ENCODE results near the gene ADAMTS9.

DNA sequence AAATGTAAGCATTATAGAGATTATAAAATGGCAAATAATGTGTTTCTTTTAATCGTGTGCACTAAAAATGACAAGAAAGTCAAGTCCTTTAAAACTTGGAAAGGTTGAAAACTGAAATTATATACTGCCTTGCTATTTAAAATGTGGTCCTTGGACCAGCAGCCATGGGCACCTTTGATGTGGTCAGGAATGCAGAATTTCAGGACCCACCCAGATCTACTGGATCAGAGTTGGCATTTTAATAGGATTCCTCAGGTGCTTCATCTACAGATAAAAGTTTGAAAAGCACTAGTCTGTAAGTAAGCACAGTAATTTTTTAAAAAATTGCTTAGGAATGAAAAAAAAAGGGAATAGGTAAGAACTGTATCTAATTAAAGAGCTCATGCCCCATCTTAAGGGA lies 55.8 kb downstream of the ADAMTS9 start:
- TF ChIP-seq, protein P1, sequence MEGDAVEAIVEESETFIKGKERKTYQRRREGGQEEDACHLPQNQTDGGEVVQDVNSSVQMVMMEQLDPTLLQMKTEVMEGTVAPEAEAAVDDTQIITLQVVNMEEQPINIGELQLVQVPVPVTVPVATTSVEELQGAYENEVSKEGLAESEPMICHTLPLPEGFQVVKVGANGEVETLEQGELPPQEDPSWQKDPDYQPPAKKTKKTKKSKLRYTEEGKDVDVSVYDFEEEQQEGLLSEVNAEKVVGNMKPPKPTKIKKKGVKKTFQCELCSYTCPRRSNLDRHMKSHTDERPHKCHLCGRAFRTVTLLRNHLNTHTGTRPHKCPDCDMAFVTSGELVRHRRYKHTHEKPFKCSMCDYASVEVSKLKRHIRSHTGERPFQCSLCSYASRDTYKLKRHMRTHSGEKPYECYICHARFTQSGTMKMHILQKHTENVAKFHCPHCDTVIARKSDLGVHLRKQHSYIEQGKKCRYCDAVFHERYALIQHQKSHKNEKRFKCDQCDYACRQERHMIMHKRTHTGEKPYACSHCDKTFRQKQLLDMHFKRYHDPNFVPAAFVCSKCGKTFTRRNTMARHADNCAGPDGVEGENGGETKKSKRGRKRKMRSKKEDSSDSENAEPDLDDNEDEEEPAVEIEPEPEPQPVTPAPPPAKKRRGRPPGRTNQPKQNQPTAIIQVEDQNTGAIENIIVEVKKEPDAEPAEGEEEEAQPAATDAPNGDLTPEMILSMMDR (IDR thresholded peaks at IDR 0.05; ENCODE audit: low read depth, low read length) = no peak
- TF ChIP-seq EZH2phosphoT487 (IDR thresholded peaks at IDR 0.05; ENCODE audit: low read depth) = no peak

Data from OCI-LY3 (cell line).